SIG-M5 treated with dmso at 0.1 percent for 504 hours (cell line): ENCODE results near the gene TPRX2.
"Not testable (repeated sequence)": the region's sequence is repeated elsewhere in the genome, so short reads cannot be mapped to it uniquely, and the experiment has no call there.

Experiments used
- DNase-seq: peaks from one replicate; lab custom pipeline; 2025; ENCODE audit not compliant: unreplicated experiment; lab: John Stamatoyannopoulos, UW

TPRX2 gene

GRCh38 chr19:47858646-47859285 lies at the start of gene TPRX2:
Gene TPRX2 (plus strand): TSS chr19:47859235. CDS start chr19:47859247, 12 bp downstream.
- not testable (repeated sequence) for DNase-seq

- DNase-seq: peak; percentile 60
These were observed 45.6 kb upstream of the TPRX2 start for GRCh38 chr19:47813304-47813994.

- no peak for DNase-seq
These were observed 45.1 kb upstream of the TPRX2 start for GRCh38 chr19:47813995-47814328.

GRCh38 chr19:47816270-47816669 lies 42.8 kb upstream of the TPRX2 start:
- DNase-seq: not testable (repeated sequence)

- DNase-seq: not testable (repeated sequence)
These were observed 40.8 kb upstream of the TPRX2 start for GRCh38 chr19:47818221-47818620.

GRCh38 chr19:47819858-47820257 lies 39.2 kb upstream of the TPRX2 start:
- peak; percentile 9 for DNase-seq

- no peak for DNase-seq
These were observed 38.6 kb upstream of the TPRX2 start for GRCh38 chr19:47820410-47820809.

GRCh38 chr19:47821460-47822020 lies 37.5 kb upstream of the TPRX2 start, which contains the start of gene CRX:
Gene CRX (plus strand): TSS chr19:47821937. CDS start chr19:47834444, 12,507 bp downstream.
- DNase-seq: no peak

- no peak for DNase-seq
These were observed 34.6 kb upstream of the TPRX2 start for GRCh38 chr19:47824396-47824795.

- no peak for DNase-seq
These were observed 32.2 kb upstream of the TPRX2 start for GRCh38 chr19:47826800-47827199.

- DNase-seq: no peak
These were observed 26.3 kb upstream of the TPRX2 start for GRCh38 chr19:47832723-47833122.

GRCh38 chr19:47836038-47836437 lies 23.0 kb upstream of the TPRX2 start:
- DNase-seq: no peak

- no peak for DNase-seq
These were observed 19.6 kb upstream of the TPRX2 start for GRCh38 chr19:47839411-47839810.

- no peak for DNase-seq
These were observed 19.1 kb upstream of the TPRX2 start for GRCh38 chr19:47839913-47840312.

GRCh38 chr19:47842941-47843340 lies 16.1 kb upstream of the TPRX2 start:
- DNase-seq: no peak

GRCh38 chr19:47848425-47848822 lies 10.6 kb upstream of the TPRX2 start:
- no peak for DNase-seq

- peak; percentile 25 for DNase-seq
These were observed 10.1 kb upstream of the TPRX2 start for GRCh38 chr19:47848823-47849473.

GRCh38 chr19:47853003-47853402 lies 6.0 kb upstream of the TPRX2 start:
- DNase-seq: no peak

- DNase-seq: no peak
These were observed 4.6 kb upstream of the TPRX2 start for GRCh38 chr19:47854459-47854858.

- not testable (repeated sequence) for DNase-seq
These were observed 804 bp upstream of the TPRX2 start for GRCh38 chr19:47858231-47858630.

- not testable (repeated sequence) for DNase-seq
These were observed 803 bp downstream of the TPRX2 start for GRCh38 chr19:47859838-47860237.
